ENCODE data around the gene AGBL1. TPM values are rescaled to one million over a fixed set of nuclear protein-coding genes. Genes with fewer than 3 reads are reported as not detected.

Gene AGBL1
- total RNA-seq, 1 experiment from 2014 or later = not detected

GRCh38 chr15:86154705-86155104 is 75.0 kb downstream of the AGBL1 start:
- Histone ChIP-seq H4K5ac (ENCODE audit: insufficient read length, low read depth, low read length) (no peak overlapping the region), H2AK5ac (ENCODE audit: insufficient read length, low read length) (no peak overlapping the region), H4K91ac (ENCODE audit: insufficient read length, low read depth, low read length) (no peak overlapping the region), H2AFZ (ENCODE audit: low read length) (no peak overlapping the region), H3K23me2 (ENCODE audit: insufficient read length, low read depth, low read length, poor library complexity, severe bottlenecking) (no peaks in the 10 kb centered on the region), H3K18ac (ENCODE audit: insufficient read length, low read depth, low read length) (no peak overlapping the region), H2BK15ac (ENCODE audit: low read depth, low read length) (no peak overlapping the region), H3K9ac (ENCODE audit: extremely low read depth, insufficient read length, low read length) (no peak overlapping the region), H4K20me1 (ENCODE audit: control insufficient read depth, insufficient read depth, insufficient read length) (no peaks in the 10 kb centered on the region), H3K27me3 (ENCODE audit: insufficient read depth, low read length) (no peaks in the 10 kb centered on the region), H2BK20ac (ENCODE audit: low read depth, low read length, poor library complexity, severe bottlenecking) (no peak overlapping the region), H3K4ac (ENCODE audit: low read depth, low read length) (no peak overlapping the region), H3K79me1 (ENCODE audit: insufficient read depth, low read depth, low read length, poor library complexity, severe bottlenecking) (no peaks in the 10 kb centered on the region), H2BK12ac (ENCODE audit: insufficient read length, low read depth, low read length) (no peak overlapping the region), H3K56ac (ENCODE audit: insufficient read length, low read depth, low read length) (no peak overlapping the region), H3K27ac (ENCODE audit: insufficient read length, low read depth, low read length) (no peak overlapping the region), H4K8ac (replicated peaks; ENCODE audit: insufficient read length, low read depth, low read length) (no peak overlapping the region), H2BK5ac (ENCODE audit: insufficient read length, low read length) (no peak overlapping the region), H3K4me2 (ENCODE audit: insufficient read depth, insufficient read length, low read length) (no peak overlapping the region), H3K9me3 (ENCODE audit: control insufficient read depth, low read depth, low read length) (no peaks in the 10 kb centered on the region), H3T11ph (ENCODE audit: low read length) (no peak overlapping the region), H3K14ac (ENCODE audit: insufficient read depth, low read length) (no peak overlapping the region), H3K79me2 (ENCODE audit: insufficient read depth, low read length) (no peaks in the 10 kb centered on the region), H2BK120ac (ENCODE audit: low read depth, low read length, poor library complexity, severe bottlenecking) (no peak overlapping the region), H3K23ac (ENCODE audit: insufficient read length, low read depth, low read length) (no peak overlapping the region), H3K4me1 (ENCODE audit: insufficient read depth, low read length) (no peaks in the 10 kb centered on the region; the same call in 1 of the 2 replicates)
- no peak for DNase-seq
- H3K9me3 Mint-ChIP-seq = peaks cover 17 to 33% of the 10 kb centered on the region in 2 experiments
- no peak overlapping the region for H3K4me3 Mint-ChIP-seq
- no CpG with 5 or more reads among the region's 1 CpG for WGBS (ENCODE audit: extremely low coverage, insufficient read length, low lambda C conversion rate)
- H3K36me3 Mint-ChIP-seq (ENCODE audit: insufficient read depth in 1 of 3, low read depth in 3 of 3) = peaks cover 4 to 11% (median 5%) of the 10 kb centered on the region in 3 experiments; a peak in 4 of 7 replicates
- no peak for TF ChIP-seq CTCF (conservative IDR thresholded peaks at IDR 0.05)
- H3K27ac Mint-ChIP-seq = no peak overlapping the region
- H3K27me3 Mint-ChIP-seq (ENCODE audit: low read depth) = no peaks in the 10 kb centered on the region; the same call in 1 of the 2 replicates
- peaks cover 0 to 5% of the 10 kb centered on the region in 2 experiments; a peak in 1 of 4 replicates for H3K4me1 Mint-ChIP-seq

Measured in H9 (cell line).